Activated CD4-positive, alpha-beta memory T cell treated with anti-CD3 and anti-CD28 coated beads for 36 hours (primary cell): ENCODE results near the gene VTI1B. TPM values are rescaled to one million over a fixed set of nuclear protein-coding genes. Genes with fewer than 3 reads are reported as not detected.

Experiments
- CTCF ChIA-PET: fragments of 350-600 bp; sonication (Branson Sonifier 250); formaldehyde crosslinking; loops from one replicate; lab custom pipeline; 2021; ENCODE audit warnings: antibody characterized with exemption, inconsistent platforms; lab: Charles Lee
- POLR2A ChIA-PET: fragments of 350-600 bp; sonication (Branson Sonifier 250); formaldehyde crosslinking; loops from one replicate; lab custom pipeline; 2021; ENCODE audit warnings: antibody characterized with exemption; lab: Charles Lee
- DNase-seq: peaks from one replicate; pipeline ENCODE4 v3.0.0-alpha.2; 2020
- H3K27ac Mint-ChIP-seq: one replicate; pipeline ENCODE4 v1.8.0; 2021; ENCODE audit warnings: mixed read lengths
- H3K27me3 Mint-ChIP-seq: one replicate; pipeline ENCODE4 v1.8.0; 2021; ENCODE audit warnings: mixed read lengths
- H3K36me3 Mint-ChIP-seq: one replicate; pipeline ENCODE4 v1.8.0; 2021; ENCODE audit warnings: mixed read lengths
- H3K4me1 Mint-ChIP-seq: one replicate; pipeline ENCODE4 v1.8.0; 2021; ENCODE audit warnings: low read depth, mixed read lengths
- H3K4me3 Mint-ChIP-seq: one replicate; pipeline ENCODE4 v1.8.0; 2021; ENCODE audit warnings: mild to moderate bottlenecking, mixed read lengths
- H3K9me3 Mint-ChIP-seq: one replicate; pipeline ENCODE4 v1.8.0; 2021; ENCODE audit warnings: mixed read lengths
- intact Hi-C: fragments of 100-400 bp; cut with micrococcal nuclease; formaldehyde crosslinking; loops from one replicate; pipeline ENCODE4 v1.15.1; 2023
- total RNA-seq, 2 experiments: library from RNA; stranded (reverse); gene quantifications; one replicate each; pipeline ENCODE4 v1.2.3, GENCODE V29; 2021

The VTI1B gene
- total RNA-seq, 2 experiments from 2014 or later: 75.6 to 75.8 TPM

GRCh38 chr14:67680121-67680602, 5.7 kb upstream of the VTI1B start:
- DNase-seq: peak; percentile 47
- H3K27ac Mint-ChIP-seq: peak overlapping the region; percentile 64
- peaks cover 42% of the 10 kb centered on the region for H3K4me1 Mint-ChIP-seq
- no peaks in the 10 kb centered on the region for H3K9me3 Mint-ChIP-seq
- H3K36me3 Mint-ChIP-seq: peaks cover 46% of the 10 kb centered on the region
- CTCF ChIA-PET: interaction anchor here (1.0 to 1.9 kb wide), 2 partner anchors 13 to 23 kb away, joined by 3 to 5 read pairs; no protein-coding TSS in a partner anchor
- no peak overlapping the region for H3K4me3 Mint-ChIP-seq
- H3K27me3 Mint-ChIP-seq: no peaks in the 10 kb centered on the region
- POLR2A ChIA-PET: interaction anchor here (0.5 to 3.3 kb wide), 2 partner anchors 12 to 15 kb away, joined by 3 to 16 read pairs; partner anchors contain the start of gene RDH11
- intact Hi-C loops: loop anchor here (1.0 to 5.0 kb wide), 2 partner anchors 15 to 318 kb away; partner anchors contain the start of genes EIF2S1 and RDH11

- no peak overlapping the region for H3K27ac Mint-ChIP-seq
- no peaks in the 10 kb centered on the region for H3K9me3 Mint-ChIP-seq
- no peak overlapping the region for H3K4me3 Mint-ChIP-seq
- no peak for DNase-seq
- intact Hi-C loops: no loop called here
- no peaks in the 10 kb centered on the region for H3K27me3 Mint-ChIP-seq
- H3K4me1 Mint-ChIP-seq: peaks cover 33% of the 10 kb centered on the region
- H3K36me3 Mint-ChIP-seq: peaks cover 38% of the 10 kb centered on the region
- ChIA-PET CTCF (interaction anchor here (0.6 to 1.9 kb wide), 2 partner anchors 12 to 71 kb away, joined by 3 to 5 read pairs; no protein-coding TSS in a partner anchor), POLR2A (interaction anchor here (3.3 kb wide), 1 partner anchor 16 kb away, joined by 16 read pairs; the partner anchor contains the start of gene RDH11)
Observed at GRCh38 chr14:67679006-67679405, 4.6 kb upstream of the VTI1B start.

- H3K4me1 Mint-ChIP-seq: peaks cover 45% of the 10 kb centered on the region
- intact Hi-C loops: no loop called here
- peak overlapping the region; percentile 83 for H3K4me3 Mint-ChIP-seq
- ChIA-PET CTCF (interaction anchor here (0.8 to 2.9 kb wide), 5 partner anchors 19 to 1141 kb away, joined by 3 to 17 read pairs (median 3); partner anchors contain the start of gene PIGH), POLR2A (interaction anchor here (0.9 to 1.3 kb wide), 4 partner anchors 18 to 315 kb away, joined by 3 to 7 read pairs (median 4); partner anchors contain the start of genes ATP6V1D, EIF2S1 and RDH11)
- H3K27ac Mint-ChIP-seq: peak overlapping the region; percentile 83
- no peak for DNase-seq
- H3K36me3 Mint-ChIP-seq: peaks cover 16% of the 10 kb centered on the region
- no peaks in the 10 kb centered on the region for H3K27me3 Mint-ChIP-seq
- H3K9me3 Mint-ChIP-seq: no peaks in the 10 kb centered on the region
Observed at GRCh38 chr14:67675219-67675582, 769 bp upstream of the VTI1B start.

- peak; percentile 71 for DNase-seq
- H3K4me1 Mint-ChIP-seq: peaks cover 47% of the 10 kb centered on the region
- peak overlapping the region; percentile 66 for H3K27ac Mint-ChIP-seq
- ChIA-PET CTCF (interaction anchor here (0.7 to 3.4 kb wide), 5 partner anchors 19 to 89 kb away, joined by 3 to 17 read pairs (median 3); partner anchors contain the start of genes ARG2 and PIGH), POLR2A (interaction anchor here (1.5 kb wide), 1 partner anchor 21 kb away, joined by 10 read pairs; the partner anchor contains the start of gene RDH11)
- no peaks in the 10 kb centered on the region for H3K27me3 Mint-ChIP-seq
- no peaks in the 10 kb centered on the region for H3K9me3 Mint-ChIP-seq
- peak overlapping the region; percentile 86 for H3K4me3 Mint-ChIP-seq
- H3K36me3 Mint-ChIP-seq: peaks cover 12% of the 10 kb centered on the region
- intact Hi-C loops: loop anchor here (1.0 kb wide), 1 partner anchor 21 kb away; the partner anchor contains the start of gene RDH11
Observed at GRCh38 chr14:67674139-67674479, 323 bp downstream of the VTI1B start.

GRCh38 chr14:67673451-67673850, 981 bp downstream of the VTI1B start:
- Mint-ChIP-seq H3K4me3 (peak overlapping the region; percentile 86), H3K36me3 (peaks cover 12% of the 10 kb centered on the region), H3K27me3 (no peaks in the 10 kb centered on the region), H3K27ac (no peak overlapping the region), H3K4me1 (peaks cover 53% of the 10 kb centered on the region), H3K9me3 (no peaks in the 10 kb centered on the region)
- ChIA-PET POLR2A (interaction anchor here (1.5 kb wide), 1 partner anchor 22 kb away, joined by 10 read pairs; the partner anchor contains the start of gene RDH11), CTCF (interaction anchor here (0.7 to 3.4 kb wide), 6 partner anchors 19 to 253 kb away, joined by 3 to 17 read pairs (median 4); partner anchors contain the start of genes ARG2 and PIGH)
- intact Hi-C loops: no loop called here
- no peak for DNase-seq

GRCh38 chr14:67668559-67668958, 5.9 kb downstream of the VTI1B start:
- peaks cover 67% of the 10 kb centered on the region for H3K4me1 Mint-ChIP-seq
- ChIA-PET CTCF (interaction anchor here (0.5 to 8.0 kb wide), 13 partner anchors 8 to 309 kb away, joined by 3 to 92 read pairs (median 6); partner anchors contain the start of genes ARG2, ATP6V1D, PIGH and RDH11), POLR2A (interaction anchor here (0.7 kb wide), 1 partner anchor 36 kb away, joined by 3 read pairs; no protein-coding TSS in a partner anchor)
- no peak overlapping the region for H3K27ac Mint-ChIP-seq
- no peaks in the 10 kb centered on the region for H3K9me3 Mint-ChIP-seq
- no peaks in the 10 kb centered on the region for H3K36me3 Mint-ChIP-seq
- peak; percentile 25 for DNase-seq
- intact Hi-C loops: loop anchor here (5.0 kb wide), 2 partner anchors 34 to 71 kb away; partner anchors contain the start of gene RDH12
- H3K4me3 Mint-ChIP-seq: no peak overlapping the region
- H3K27me3 Mint-ChIP-seq: no peaks in the 10 kb centered on the region

GRCh38 chr14:67666750-67667449, 7.5 kb downstream of the VTI1B start:
- Mint-ChIP-seq H3K4me3 (no peak overlapping the region), H3K27ac (no peak overlapping the region), H3K27me3 (no peaks in the 10 kb centered on the region), H3K4me1 (peaks cover 56% of the 10 kb centered on the region), H3K36me3 (no peaks in the 10 kb centered on the region), H3K9me3 (no peaks in the 10 kb centered on the region)
- intact Hi-C loops: loop anchor here (1.0 to 5.0 kb wide), 5 partner anchors 24 to 83 kb away; partner anchors contain the start of genes ARG2 and RDH12
- POLR2A ChIA-PET: no interaction called here
- peak; percentile 20 for DNase-seq
- CTCF ChIA-PET: interaction anchor here (0.6 to 8.0 kb wide), 21 partner anchors 10 to 1308 kb away, joined by 3 to 92 read pairs (median 5); partner anchors contain the start of genes ARG2, PIGH and RDH11

GRCh38 chr14:67665868-67666267, 8.6 kb downstream of the VTI1B start:
- no peak for DNase-seq
- H3K4me3 Mint-ChIP-seq: no peak overlapping the region
- intact Hi-C loops: loop anchor here (2.0 to 5.0 kb wide), 3 partner anchors 23 to 69 kb away; partner anchors contain the start of gene RDH12
- no peaks in the 10 kb centered on the region for H3K27me3 Mint-ChIP-seq
- H3K27ac Mint-ChIP-seq: no peak overlapping the region
- H3K4me1 Mint-ChIP-seq: peaks cover 48% of the 10 kb centered on the region
- H3K9me3 Mint-ChIP-seq: no peaks in the 10 kb centered on the region
- ChIA-PET CTCF (interaction anchor here (1.2 to 8.0 kb wide), 8 partner anchors 9 to 239 kb away, joined by 3 to 92 read pairs (median 13); partner anchors contain the start of gene ARG2), POLR2A (no interaction called here)
- peaks cover under 1% of the 10 kb centered on the region for H3K36me3 Mint-ChIP-seq

GRCh38 chr14:67663633-67664032, 10.8 kb downstream of the VTI1B start:
- no peak overlapping the region for H3K4me3 Mint-ChIP-seq
- intact Hi-C loops: no loop called here
- CTCF ChIA-PET: interaction anchor here (1.4 to 8.0 kb wide), 5 partner anchors 11 to 137 kb away, joined by 3 to 92 read pairs (median 45); partner anchors contain the start of gene ARG2

GRCh38 chr14:67653651-67654280, 20.7 kb downstream of the VTI1B start:
- DNase-seq: no peak

More at GRCh38 chr14:67663633-67664032, 10.8 kb downstream of the VTI1B start:
- POLR2A ChIA-PET: interaction anchor here (0.6 to 0.7 kb wide), 2 partner anchors 32 to 422 kb away, joined by 3 read pairs; partner anchors contain the start of gene RDH11
- Mint-ChIP-seq H3K27ac (no peak overlapping the region), H3K36me3 (peaks cover 6% of the 10 kb centered on the region), H3K27me3 (no peaks in the 10 kb centered on the region), H3K9me3 (no peaks in the 10 kb centered on the region), H3K4me1 (peaks cover 30% of the 10 kb centered on the region)
- no peak for DNase-seq

GRCh38 chr14:67652189-67652588, 22.2 kb downstream of the VTI1B start:
- DNase-seq: no peak
- intact Hi-C loops: no loop called here
- ChIA-PET POLR2A (interaction anchor here (1.4 kb wide), 1 partner anchor 8 kb away, joined by 3 read pairs; no protein-coding TSS in a partner anchor), CTCF (interaction anchor here (0.6 to 1.3 kb wide), 3 partner anchors 9 to 225 kb away, joined by 3 to 4 read pairs (median 3); no protein-coding TSS in a partner anchor)
- no peaks in the 10 kb centered on the region for H3K9me3 Mint-ChIP-seq
- peaks cover 38% of the 10 kb centered on the region for H3K36me3 Mint-ChIP-seq
- no peaks in the 10 kb centered on the region for H3K27me3 Mint-ChIP-seq
- H3K27ac Mint-ChIP-seq: no peak overlapping the region
- no peaks in the 10 kb centered on the region for H3K4me1 Mint-ChIP-seq
- no peak overlapping the region for H3K4me3 Mint-ChIP-seq

More at GRCh38 chr14:67653651-67654280, 20.7 kb downstream of the VTI1B start:
- intact Hi-C loops: no loop called here
- POLR2A ChIA-PET: interaction anchor here (0.7 to 1.4 kb wide), 2 partner anchors 9 to 40 kb away, joined by 3 to 4 read pairs; no protein-coding TSS in a partner anchor
- H3K4me1 Mint-ChIP-seq: no peaks in the 10 kb centered on the region
- H3K36me3 Mint-ChIP-seq: peaks cover 45% of the 10 kb centered on the region
- H3K4me3 Mint-ChIP-seq: no peak overlapping the region
- H3K27me3 Mint-ChIP-seq: no peaks in the 10 kb centered on the region
- no peak overlapping the region for H3K27ac Mint-ChIP-seq
- no peaks in the 10 kb centered on the region for H3K9me3 Mint-ChIP-seq
- CTCF ChIA-PET: interaction anchor here (0.8 to 1.4 kb wide), 3 partner anchors 35 to 226 kb away, joined by 3 to 4 read pairs (median 3); no protein-coding TSS in a partner anchor
